GM18858 (cell line): ENCODE measurements around the gene MALL.
"Not testable (repeated sequence)": the region's sequence is repeated elsewhere in the genome, so short reads cannot be mapped to it uniquely, and the experiment has no call there.

Source experiments
- ATAC-seq: cut with Tn5 transposase; IDR thresholded peaks from one replicate; pipeline ENCODE4 v1.9.1; 2021; ENCODE audit not compliant: unreplicated experiment

MALL gene

GRCh38 chr2:110054521-110055407, 60.9 kb downstream of the MALL start:
- not testable (repeated sequence) for ATAC-seq

GRCh38 chr2:110053688-110054087, 61.9 kb downstream of the MALL start:
- ATAC-seq = not testable (repeated sequence)

GRCh38 chr2:110052166-110052565, 63.5 kb downstream of the MALL start:
- not testable (repeated sequence) for ATAC-seq

- ATAC-seq = not testable (repeated sequence)
Observed at GRCh38 chr2:110050222-110050621, 65.4 kb downstream of the MALL start.

- ATAC-seq = not testable (repeated sequence)
Observed at GRCh38 chr2:110049769-110050168, 65.9 kb downstream of the MALL start.

- ATAC-seq = not testable (repeated sequence)
Observed at GRCh38 chr2:110048255-110049197, 67.1 kb downstream of the MALL start.

GRCh38 chr2:110047225-110047624, 68.4 kb downstream of the MALL start:
- ATAC-seq = not testable (repeated sequence)

GRCh38 chr2:110041941-110042660, 73.5 kb downstream of the MALL start:
- not testable (repeated sequence) for ATAC-seq

GRCh38 chr2:110037336-110037735, 78.3 kb downstream of the MALL start:
- ATAC-seq = not testable (repeated sequence)

GRCh38 chr2:110035384-110035783, 80.2 kb downstream of the MALL start:
- ATAC-seq = not testable (repeated sequence)

- not testable (repeated sequence) for ATAC-seq
Observed at GRCh38 chr2:110034935-110035334, 80.7 kb downstream of the MALL start.
